Ishikawa (cell line): ENCODE results near the gene ELOVL6.

Source experiments
- CEBPB ChIP-seq: IDR thresholded peaks from 2 replicates; pipeline ENCODE4 v1.6.1; 2012
- CREB1 ChIP-seq: IDR thresholded peaks from 2 replicates; pipeline ENCODE4 v1.6.1; 2012; ENCODE audit warnings: low read depth
- EGR1 ChIP-seq: IDR thresholded peaks from 2 replicates; pipeline ENCODE4 v1.6.1; 2012
- EP300 ChIP-seq: IDR thresholded peaks from 2 replicates; pipeline ENCODE4 v1.6.1; 2012; ENCODE audit warnings: borderline replicate concordance
- FOXM1 ChIP-seq: IDR thresholded peaks from 2 replicates; pipeline ENCODE4 v1.6.1; 2012; ENCODE audit warnings: low read depth, borderline replicate concordance
- NFIC ChIP-seq: IDR thresholded peaks from 2 replicates; pipeline ENCODE4 v1.6.1; 2012
- RAD21 ChIP-seq: IDR thresholded peaks from 2 replicates; pipeline ENCODE4 v1.6.1; 2012; ENCODE audit warnings: low read depth
- TAF1 ChIP-seq: IDR thresholded peaks from 2 replicates; pipeline ENCODE4 v1.6.1; 2012; ENCODE audit warnings: low read depth, mild to moderate bottlenecking
- TCF12 ChIP-seq: IDR thresholded peaks from 2 replicates; pipeline ENCODE4 v1.6.1; 2012; ENCODE audit warnings: low read depth
- TEAD4 ChIP-seq: IDR thresholded peaks from 2 replicates; pipeline ENCODE4 v1.6.1; 2012
- YY1 ChIP-seq: IDR thresholded peaks from 2 replicates; pipeline ENCODE4 v1.6.1; 2012; ENCODE audit warnings: low read depth
- ZBTB7A ChIP-seq: IDR thresholded peaks from 2 replicates; pipeline ENCODE4 v1.6.1; 2012; ENCODE audit warnings: low read depth
- TF ChIP-seq, protein P1 (sequence below): IDR thresholded peaks from 2 replicates; pipeline ENCODE4 v1.6.1; 2012
- TF ChIP-seq, protein P2 (sequence below): IDR thresholded peaks from 2 replicates; pipeline ENCODE4 v1.6.1; 2012
- TF ChIP-seq, protein P3 (sequence below): IDR thresholded peaks from 2 replicates; pipeline ENCODE4 v1.6.1; 2012; ENCODE audit warnings: low read depth, mild to moderate bottlenecking

ELOVL6 gene, protein sequence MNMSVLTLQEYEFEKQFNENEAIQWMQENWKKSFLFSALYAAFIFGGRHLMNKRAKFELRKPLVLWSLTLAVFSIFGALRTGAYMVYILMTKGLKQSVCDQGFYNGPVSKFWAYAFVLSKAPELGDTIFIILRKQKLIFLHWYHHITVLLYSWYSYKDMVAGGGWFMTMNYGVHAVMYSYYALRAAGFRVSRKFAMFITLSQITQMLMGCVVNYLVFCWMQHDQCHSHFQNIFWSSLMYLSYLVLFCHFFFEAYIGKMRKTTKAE

DNA sequence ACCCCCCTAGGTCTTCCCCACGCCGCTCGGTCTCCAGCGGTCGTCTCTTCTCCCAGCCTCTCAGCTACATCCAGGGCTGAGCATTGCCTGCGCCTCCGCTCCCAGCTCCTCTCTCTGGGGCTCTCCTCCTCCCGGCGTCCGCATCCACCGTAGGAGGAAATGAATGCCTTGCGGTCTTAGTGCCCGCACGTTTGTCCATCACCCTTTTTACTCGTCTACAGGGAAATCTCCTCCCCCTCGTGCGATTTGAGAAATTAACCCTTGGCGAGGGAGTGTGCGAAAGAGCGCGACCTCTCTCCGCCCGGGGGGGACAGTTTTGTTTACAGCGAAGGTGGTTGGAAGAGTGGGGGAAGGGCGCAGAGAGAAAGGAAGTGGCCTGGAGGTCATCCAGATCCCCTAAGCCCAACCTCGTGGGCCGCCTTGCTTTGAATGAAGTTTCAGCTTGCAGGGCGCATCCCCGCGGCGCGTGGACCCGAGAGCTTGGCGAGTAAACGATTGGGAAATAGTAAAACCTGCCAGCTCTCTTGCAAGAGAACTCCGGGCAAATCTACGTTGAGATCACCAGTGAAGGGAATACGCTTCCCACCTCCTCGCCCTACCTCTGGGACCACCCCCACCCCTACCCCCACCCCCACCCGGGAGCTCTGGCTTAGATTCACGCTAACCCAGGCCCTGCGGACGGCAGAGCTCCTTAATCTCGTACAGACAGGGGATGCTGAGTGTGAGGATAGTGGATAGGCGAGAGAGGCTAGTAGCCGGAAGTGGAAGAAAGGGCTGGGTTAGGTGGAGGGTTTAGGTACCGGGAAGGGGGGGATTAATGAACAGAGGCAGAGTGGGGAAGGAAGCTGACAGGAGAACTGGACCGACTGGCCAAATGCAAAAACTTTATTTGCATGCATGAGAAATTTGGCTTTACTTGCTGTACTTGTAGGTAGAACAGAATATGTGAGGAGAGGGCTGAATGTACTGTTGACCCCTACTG lies at the start of gene ELOVL6:
Gene ELOVL6, minus strand, starts transcription at position 181 of the 982 bp plus-strand sequence. CDS start 280 bp downstream, outside the sequence.
- TF ChIP-seq, protein P1, sequence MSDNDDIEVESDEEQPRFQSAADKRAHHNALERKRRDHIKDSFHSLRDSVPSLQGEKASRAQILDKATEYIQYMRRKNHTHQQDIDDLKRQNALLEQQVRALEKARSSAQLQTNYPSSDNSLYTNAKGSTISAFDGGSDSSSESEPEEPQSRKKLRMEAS = peak; percentile 62; the same call in 1 of the 2 replicates
- TF ChIP-seq TAF1 (peak; percentile 39; the same call in 1 of the 2 replicates), FOXM1 (no peak), TCF12 (0 out of 2 replicates have a peak, but pooled peaks have one; percentile 26), RAD21 (no peak), CREB1 (no peak), EP300 (no peak), YY1 (no peak), ZBTB7A (no peak), TEAD4 (no peak), NFIC (0 out of 2 replicates have a peak, but pooled peaks have one; percentile 26), CEBPB (no peak), EGR1 (no peak)
- TF ChIP-seq, protein P2, sequence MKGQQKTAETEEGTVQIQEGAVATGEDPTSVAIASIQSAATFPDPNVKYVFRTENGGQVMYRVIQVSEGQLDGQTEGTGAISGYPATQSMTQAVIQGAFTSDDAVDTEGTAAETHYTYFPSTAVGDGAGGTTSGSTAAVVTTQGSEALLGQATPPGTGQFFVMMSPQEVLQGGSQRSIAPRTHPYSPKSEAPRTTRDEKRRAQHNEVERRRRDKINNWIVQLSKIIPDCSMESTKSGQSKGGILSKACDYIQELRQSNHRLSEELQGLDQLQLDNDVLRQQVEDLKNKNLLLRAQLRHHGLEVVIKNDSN = no peak
- TF ChIP-seq, protein P3, sequence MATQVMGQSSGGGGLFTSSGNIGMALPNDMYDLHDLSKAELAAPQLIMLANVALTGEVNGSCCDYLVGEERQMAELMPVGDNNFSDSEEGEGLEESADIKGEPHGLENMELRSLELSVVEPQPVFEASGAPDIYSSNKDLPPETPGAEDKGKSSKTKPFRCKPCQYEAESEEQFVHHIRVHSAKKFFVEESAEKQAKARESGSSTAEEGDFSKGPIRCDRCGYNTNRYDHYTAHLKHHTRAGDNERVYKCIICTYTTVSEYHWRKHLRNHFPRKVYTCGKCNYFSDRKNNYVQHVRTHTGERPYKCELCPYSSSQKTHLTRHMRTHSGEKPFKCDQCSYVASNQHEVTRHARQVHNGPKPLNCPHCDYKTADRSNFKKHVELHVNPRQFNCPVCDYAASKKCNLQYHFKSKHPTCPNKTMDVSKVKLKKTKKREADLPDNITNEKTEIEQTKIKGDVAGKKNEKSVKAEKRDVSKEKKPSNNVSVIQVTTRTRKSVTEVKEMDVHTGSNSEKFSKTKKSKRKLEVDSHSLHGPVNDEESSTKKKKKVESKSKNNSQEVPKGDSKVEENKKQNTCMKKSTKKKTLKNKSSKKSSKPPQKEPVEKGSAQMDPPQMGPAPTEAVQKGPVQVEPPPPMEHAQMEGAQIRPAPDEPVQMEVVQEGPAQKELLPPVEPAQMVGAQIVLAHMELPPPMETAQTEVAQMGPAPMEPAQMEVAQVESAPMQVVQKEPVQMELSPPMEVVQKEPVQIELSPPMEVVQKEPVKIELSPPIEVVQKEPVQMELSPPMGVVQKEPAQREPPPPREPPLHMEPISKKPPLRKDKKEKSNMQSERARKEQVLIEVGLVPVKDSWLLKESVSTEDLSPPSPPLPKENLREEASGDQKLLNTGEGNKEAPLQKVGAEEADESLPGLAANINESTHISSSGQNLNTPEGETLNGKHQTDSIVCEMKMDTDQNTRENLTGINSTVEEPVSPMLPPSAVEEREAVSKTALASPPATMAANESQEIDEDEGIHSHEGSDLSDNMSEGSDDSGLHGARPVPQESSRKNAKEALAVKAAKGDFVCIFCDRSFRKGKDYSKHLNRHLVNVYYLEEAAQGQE = no peak

DNA sequence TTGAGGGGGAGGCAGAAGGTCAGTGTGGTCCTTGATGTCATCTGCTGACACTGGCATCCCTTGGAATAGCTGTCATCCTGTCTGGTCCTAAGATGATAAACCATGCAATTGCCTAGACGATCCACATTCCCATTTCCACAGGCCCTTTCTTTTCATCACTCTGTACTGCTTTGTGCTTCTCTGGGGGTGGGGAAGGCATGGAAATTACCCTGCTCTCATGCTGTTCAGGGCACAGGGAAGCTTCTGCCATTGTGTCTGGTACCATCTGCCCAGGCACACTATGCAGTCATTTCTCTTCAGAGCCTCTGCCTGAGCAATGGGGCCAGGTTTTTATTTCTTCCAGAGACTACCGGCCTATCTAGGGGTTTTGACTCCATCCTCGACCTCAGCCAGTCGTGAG lies 49.7 kb upstream of the ELOVL6 start:
- TF ChIP-seq EP300 = no peak
- TF ChIP-seq YY1 = no peak
- TF ChIP-seq CEBPB = no peak

DNA sequence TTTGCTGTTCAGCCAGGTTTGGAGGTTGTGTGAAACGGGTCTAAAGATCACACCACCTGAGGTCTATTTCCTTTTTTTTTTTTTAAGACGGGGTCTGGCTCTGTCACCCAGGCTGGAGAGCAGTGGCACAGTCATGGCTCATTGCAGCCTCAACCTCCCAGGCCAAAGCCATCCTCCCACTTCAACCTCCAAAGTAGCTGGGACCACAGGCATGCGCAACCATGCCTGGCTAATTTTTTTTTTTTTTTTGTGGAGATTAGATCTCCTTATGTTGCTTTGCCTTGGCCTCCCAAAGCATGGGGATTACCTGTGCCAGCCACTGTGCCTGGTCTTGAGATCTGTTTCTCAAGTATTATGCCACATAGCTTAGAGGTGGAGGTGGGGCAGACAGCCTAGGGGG lies 49.2 kb upstream of the ELOVL6 start:
- TF ChIP-seq, protein P1 = no peak
- TF ChIP-seq TCF12 = no peak
- no peak for TF ChIP-seq ZBTB7A
- TF ChIP-seq EP300 = no peak
- no peak for TF ChIP-seq TAF1
- TF ChIP-seq RAD21 = no peak
- TF ChIP-seq FOXM1 = no peak
- no peak for TF ChIP-seq CREB1

DNA sequence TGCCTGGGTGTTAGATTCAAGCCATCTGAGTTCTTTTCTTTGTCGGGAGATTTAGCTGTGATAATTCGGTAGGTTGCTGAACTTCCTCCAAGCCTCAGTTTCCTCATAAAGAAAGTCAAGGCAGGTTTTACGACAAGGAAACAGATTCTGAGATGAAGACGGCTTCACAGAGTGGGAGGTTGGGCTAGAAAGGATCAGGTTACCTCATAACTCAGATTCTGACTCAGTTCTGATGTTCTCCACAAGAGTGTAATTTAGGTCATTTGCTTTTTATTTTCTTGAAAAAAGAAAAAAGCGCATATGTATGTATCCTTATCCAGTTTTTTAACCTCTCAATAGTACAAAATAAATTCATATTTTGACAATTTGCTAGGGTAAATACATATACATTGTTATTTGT lies 47.2 kb upstream of the ELOVL6 start:
- no peak for TF ChIP-seq TAF1
- no peak for TF ChIP-seq YY1
- TF ChIP-seq RAD21 = no peak
- no peak for TF ChIP-seq EGR1
- no peak for TF ChIP-seq FOXM1
- TF ChIP-seq, protein P1 = no peak
- TF ChIP-seq TEAD4 = no peak
- no peak for TF ChIP-seq NFIC
- TF ChIP-seq TCF12 = no peak
- no peak for TF ChIP-seq EP300
- TF ChIP-seq, protein P3 = no peak
- no peak for TF ChIP-seq CREB1
- no peak for TF ChIP-seq CEBPB
- TF ChIP-seq ZBTB7A = no peak
- TF ChIP-seq, protein P2 = no peak

DNA sequence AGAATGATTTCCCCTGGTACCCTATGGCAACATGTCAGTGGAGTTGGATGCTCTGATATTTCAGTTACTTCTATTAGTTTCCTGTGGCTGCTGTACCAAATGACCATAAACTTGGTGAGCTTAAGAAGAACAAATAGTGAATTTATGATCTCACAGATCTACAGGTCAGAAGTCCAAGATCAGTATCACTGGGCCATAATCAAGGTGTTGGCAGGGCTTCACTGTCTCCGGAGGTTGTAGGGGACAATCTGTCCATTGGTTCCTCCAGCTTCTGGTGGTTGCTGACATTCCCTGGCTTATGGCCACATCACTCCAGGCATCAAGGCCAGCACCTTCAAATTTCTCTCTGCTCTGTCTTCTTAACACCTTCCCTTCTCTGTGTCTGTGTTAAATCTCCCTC lies 37.9 kb upstream of the ELOVL6 start:
- TF ChIP-seq FOXM1 (no peak), RAD21 (no peak), TAF1 (no peak), CREB1 (no peak), YY1 (no peak), CEBPB (no peak), EGR1 (no peak), TEAD4 (no peak), NFIC (no peak)
